Ectodermal cell (in vitro differentiated cells): ENCODE results near the gene CLMN.
"Not testable (repeated sequence)": the region's sequence is repeated elsewhere in the genome, so short reads cannot be mapped to it uniquely, and the experiment has no call there.

Source experiments
- H3K27ac ChIP-seq: 2 replicates; pipeline ENCODE4 v1.7.0; 2013; ENCODE audit warnings: mild to moderate bottlenecking, low read depth, low read length; ENCODE audit not compliant: insufficient read depth, poor library complexity, severe bottlenecking
- H3K27me3 ChIP-seq: 2 replicates; pipeline ENCODE4 v1.7.0; 2013; ENCODE audit warnings: mild to moderate bottlenecking, low read length; ENCODE audit not compliant: insufficient read depth, control insufficient read depth, poor library complexity, severe bottlenecking
- H3K36me3 ChIP-seq: one replicate; pipeline ENCODE4 v1.7.0; 2013; ENCODE audit warnings: low read length; ENCODE audit not compliant: control insufficient read depth, insufficient read depth
- H3K4me1 ChIP-seq: one replicate; pipeline ENCODE4 v1.7.0; 2013; ENCODE audit warnings: low read length; ENCODE audit not compliant: control insufficient read depth, insufficient read depth
- H3K4me3 ChIP-seq: 2 replicates; pipeline ENCODE4 v1.7.0; 2013; ENCODE audit warnings: low read depth, low read length, control low read depth; ENCODE audit not compliant: insufficient read depth
- H3K9me3 ChIP-seq: 2 replicates; pipeline ENCODE4 v1.7.0; 2013; ENCODE audit warnings: mild to moderate bottlenecking, low read length, moderate library complexity; ENCODE audit not compliant: control insufficient read depth
- WGBS, 2 experiments: methylation state at CpG; one replicate each; pipeline ENCODE4 v1.1.7; 2013; ENCODE audit warnings: missing lambda C conversion rate in 2 of 2; 5-methylcytosine and 5-hydroxymethylcytosine counted together

Gene CLMN

DNA sequence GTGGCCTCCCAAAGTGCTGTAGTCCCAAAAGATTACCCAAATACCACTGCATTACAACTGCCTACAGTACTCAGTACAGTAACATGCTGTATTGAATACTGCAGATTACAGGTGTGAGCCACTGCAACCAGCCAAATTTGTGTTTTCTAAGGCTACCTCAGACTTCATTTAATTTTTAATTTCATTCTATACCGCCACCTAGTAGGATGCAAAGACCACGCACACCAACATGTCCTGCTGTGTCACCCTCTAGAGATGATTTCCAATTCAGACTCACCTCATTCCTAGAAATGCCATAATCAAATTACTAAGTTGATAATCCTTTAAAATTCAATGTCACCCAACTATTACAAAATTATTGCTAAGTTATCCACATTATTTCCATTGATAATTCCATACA lies 177.5 kb downstream of the CLMN start:
- H3K27me3 ChIP-seq: no peaks in the 10 kb centered on the region
- H3K27ac ChIP-seq: no peak overlapping the region
- peaks cover 3% of the 10 kb centered on the region for H3K9me3 ChIP-seq
- peaks cover 6% of the 10 kb centered on the region for H3K4me1 ChIP-seq
- H3K36me3 ChIP-seq: no peaks in the 10 kb centered on the region
- H3K4me3 ChIP-seq: no peak overlapping the region
- WGBS, 2 experiments: 94 to 97% methylated on average over 2 of the region's 2 CpGs

DNA sequence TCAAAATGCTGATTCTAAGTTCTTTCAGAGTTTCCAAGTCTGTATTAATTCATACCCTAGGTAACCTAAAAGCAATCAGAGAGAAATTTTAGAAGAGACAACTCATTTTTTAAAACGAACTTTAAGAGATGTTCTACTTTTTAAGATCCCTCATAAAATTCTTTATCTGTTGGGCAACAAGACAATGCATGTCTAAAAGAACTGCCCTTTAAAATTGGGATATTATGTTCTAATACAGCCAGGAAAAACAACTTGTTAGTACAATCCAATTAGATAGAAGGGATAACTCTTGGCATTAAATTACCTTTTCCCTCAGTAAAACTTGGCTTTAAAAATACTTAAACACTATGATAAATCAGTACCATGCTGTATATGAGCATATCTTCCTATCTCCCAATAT lies 178.0 kb downstream of the CLMN start:
- Histone ChIP-seq H3K4me3 (no peak overlapping the region), H3K27me3 (no peaks in the 10 kb centered on the region), H3K9me3 (peaks cover 3% of the 10 kb centered on the region), H3K36me3 (no peaks in the 10 kb centered on the region), H3K4me1 (peaks cover 9% of the 10 kb centered on the region), H3K27ac (no peak overlapping the region)
- 65 to 71% methylated on average over 1 of the region's 1 CpG for WGBS, 2 experiments

DNA sequence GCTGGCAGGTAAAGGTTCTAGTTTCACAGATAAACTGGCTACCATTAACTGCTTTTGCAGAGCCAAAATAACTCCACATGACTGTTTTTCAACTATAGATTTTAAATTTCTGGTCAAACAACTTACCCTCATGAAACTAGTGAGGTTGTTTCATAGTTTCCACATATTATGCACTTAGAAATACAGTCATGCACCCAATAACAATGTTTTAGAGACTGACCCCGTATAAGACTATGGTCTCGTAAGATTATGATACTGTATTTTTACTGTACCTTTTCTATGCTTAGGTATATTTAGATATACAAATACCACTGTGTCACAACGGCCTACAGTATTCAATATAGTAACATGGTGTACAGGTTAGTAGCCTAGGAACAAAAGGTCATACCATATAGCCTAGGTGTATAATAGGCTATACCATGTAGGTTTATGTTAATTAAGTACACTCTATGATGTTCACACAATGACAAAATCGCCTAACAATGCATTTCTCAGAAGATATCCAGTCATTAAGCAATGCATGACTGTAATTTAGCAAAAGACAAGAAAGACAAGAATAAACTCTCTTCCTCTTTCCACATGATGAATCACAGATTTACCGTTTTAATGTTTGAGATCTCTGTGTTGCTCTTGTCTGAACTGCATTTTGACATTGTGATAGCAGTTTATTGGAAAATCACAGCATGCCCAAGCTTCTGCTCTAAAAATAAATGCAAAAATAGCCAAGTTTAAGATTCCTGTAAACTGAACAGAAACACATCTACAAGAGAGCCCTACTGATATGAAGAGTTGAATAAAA lies 179.4 kb downstream of the CLMN start:
- no peak overlapping the region for H3K27ac ChIP-seq
- peaks cover 3% of the 10 kb centered on the region for H3K9me3 ChIP-seq
- 88 to 92% methylated on average over 2 of the region's 5 CpGs for WGBS, 2 experiments
- no peaks in the 10 kb centered on the region for H3K36me3 ChIP-seq
- H3K4me1 ChIP-seq: peaks cover 13% of the 10 kb centered on the region
- H3K27me3 ChIP-seq: no peaks in the 10 kb centered on the region
- no peak overlapping the region for H3K4me3 ChIP-seq

DNA sequence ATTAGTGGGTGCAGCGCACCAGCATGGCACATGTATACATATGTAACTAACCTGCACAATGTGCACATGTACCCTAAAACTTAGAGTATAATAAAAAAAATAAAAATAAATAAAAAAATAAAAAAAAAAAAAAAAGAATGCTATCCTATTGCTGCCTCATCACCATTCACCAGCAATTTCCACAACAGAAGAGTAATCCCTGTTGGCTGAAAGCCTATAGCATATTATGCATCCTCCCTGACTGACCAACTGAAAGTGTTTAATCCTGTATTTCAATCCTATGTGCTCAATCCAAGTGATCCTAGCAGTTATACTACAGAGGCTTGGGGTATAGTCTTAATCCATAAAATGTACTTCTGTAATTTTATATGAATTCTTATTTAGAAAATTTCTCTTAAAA lies 180.8 kb downstream of the CLMN start:
- Histone ChIP-seq H3K27me3 (no peaks in the 10 kb centered on the region), H3K36me3 (no peaks in the 10 kb centered on the region), H3K27ac (no peak overlapping the region), H3K4me3 (no peak overlapping the region), H3K4me1 (peaks cover 24% of the 10 kb centered on the region), H3K9me3 (no peaks in the 10 kb centered on the region)
- WGBS, 2 experiments: no CpG with 5 or more reads among the region's 1 CpG

DNA sequence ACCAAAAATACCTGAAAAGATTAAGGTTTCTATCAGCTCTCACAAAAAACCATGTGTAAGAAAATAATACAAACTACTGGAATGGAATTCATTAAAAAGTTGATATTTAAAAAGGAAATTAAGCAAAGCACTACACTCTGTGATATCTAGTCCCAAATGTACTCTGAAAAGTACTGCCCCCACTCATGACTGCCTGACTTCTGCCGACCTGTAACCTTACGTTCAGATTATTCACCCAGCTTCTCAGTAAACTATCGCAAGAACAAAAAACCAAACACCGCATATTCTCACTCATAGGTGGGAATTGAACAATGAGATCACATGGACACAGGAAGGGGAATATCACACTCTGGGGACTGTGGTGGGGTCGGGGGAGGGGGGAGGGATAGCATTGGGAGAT lies 181.3 kb downstream of the CLMN start:
- not testable (repeated sequence) for H3K27ac ChIP-seq, H3K27me3 ChIP-seq, H3K4me3 ChIP-seq, H3K9me3 ChIP-seq, H3K36me3 ChIP-seq
- peaks cover 26% of the 10 kb centered on the region for H3K4me1 ChIP-seq
- WGBS, 2 experiments: 83 to 91% methylated on average over 2 to 3 of the region's 5 CpGs

DNA sequence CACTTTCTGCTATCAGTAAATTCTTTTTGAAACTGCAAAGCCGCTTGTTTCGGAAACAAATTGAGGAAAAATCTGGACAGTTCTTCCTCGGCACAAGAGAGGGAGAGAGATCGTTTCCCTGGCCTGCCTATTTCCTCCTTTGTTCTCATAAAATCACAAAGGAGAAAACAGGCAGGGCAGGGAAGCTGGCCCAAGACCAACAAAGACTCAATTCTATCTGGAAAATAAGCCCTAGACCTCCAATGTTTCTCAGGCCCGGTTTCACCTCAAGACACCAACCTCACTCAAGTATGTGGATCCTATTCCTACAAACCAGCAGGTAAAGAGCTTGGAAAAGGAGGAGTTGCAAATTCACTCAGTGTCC lies 181.9 kb downstream of the CLMN start:
- Histone ChIP-seq H3K4me3 (no peak overlapping the region), H3K27ac (peak overlapping the region; percentile 81)
- 52 to 64% methylated on average over 5 of the region's 5 CpGs for WGBS, 2 experiments

DNA sequence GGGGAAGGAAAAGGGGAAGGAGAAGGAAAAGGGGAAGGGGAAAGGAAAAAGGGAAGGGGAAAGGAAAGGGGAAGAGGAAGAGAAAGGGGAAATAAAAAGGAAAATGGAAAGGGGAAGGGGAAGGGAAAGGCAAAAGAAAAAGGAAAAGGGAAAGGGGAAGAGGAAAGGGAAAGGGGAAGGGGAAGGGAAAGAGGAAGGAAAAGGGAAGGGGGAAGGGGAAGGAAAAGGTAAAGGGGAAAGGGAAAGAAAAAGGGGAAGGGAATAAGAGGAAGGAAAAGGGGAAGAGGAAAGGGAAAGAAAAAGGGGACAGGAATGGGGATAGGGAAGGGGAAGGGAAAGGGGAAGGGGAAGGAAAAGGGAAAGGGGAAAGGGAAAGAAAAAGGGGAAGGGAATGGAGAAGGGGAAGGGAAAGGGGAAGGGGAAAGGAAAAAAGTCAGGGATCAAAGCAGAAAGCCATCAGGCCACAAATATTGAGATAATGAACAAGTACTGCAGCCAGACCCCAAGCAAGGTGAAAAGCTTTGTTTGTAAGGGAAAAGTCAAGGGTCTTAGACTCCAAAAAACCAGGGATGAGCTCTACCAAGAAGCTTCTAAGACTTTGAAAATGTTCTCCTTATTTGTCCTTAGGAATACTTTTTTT lies 182.4 kb downstream of the CLMN start:
- no peaks in the 10 kb centered on the region for H3K36me3 ChIP-seq
- H3K4me1 ChIP-seq: peaks cover 37% of the 10 kb centered on the region
- no peaks in the 10 kb centered on the region for H3K27me3 ChIP-seq
- H3K27ac ChIP-seq: peak overlapping the region; percentile 81
- no peak overlapping the region for H3K4me3 ChIP-seq
- H3K9me3 ChIP-seq: no peaks in the 10 kb centered on the region

More for the DNA sequence above, 181.9 kb downstream of the CLMN start:
- no peaks in the 10 kb centered on the region for H3K27me3 ChIP-seq
- no peaks in the 10 kb centered on the region for H3K36me3 ChIP-seq
- peaks cover 33% of the 10 kb centered on the region for H3K4me1 ChIP-seq
- H3K9me3 ChIP-seq: no peaks in the 10 kb centered on the region

DNA sequence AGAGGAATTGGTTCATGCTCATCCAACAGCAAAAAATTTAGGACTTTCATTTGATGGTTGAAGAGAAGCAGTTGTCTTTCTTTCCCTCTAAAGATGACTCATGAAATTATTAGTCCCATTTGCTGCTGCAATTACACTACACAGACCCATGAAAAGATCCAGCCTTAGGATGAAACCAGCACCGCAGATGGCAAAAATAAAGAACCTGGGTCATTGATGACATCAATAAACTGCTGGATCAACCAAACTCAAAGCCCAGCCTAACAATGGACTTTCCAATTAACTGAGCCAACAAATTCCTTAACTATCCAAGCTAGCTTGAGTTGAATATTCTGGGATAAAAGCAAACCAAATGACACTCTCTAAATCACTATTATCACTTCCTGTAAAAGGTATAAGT lies 183.1 kb downstream of the CLMN start:
- no peaks in the 10 kb centered on the region for H3K9me3 ChIP-seq
- H3K36me3 ChIP-seq: no peaks in the 10 kb centered on the region
- WGBS, 2 experiments: 89 to 94% methylated on average over 1 of the region's 1 CpG
- H3K4me1 ChIP-seq: peaks cover 37% of the 10 kb centered on the region
- H3K4me3 ChIP-seq: no peak overlapping the region
- H3K27me3 ChIP-seq: no peaks in the 10 kb centered on the region
- no peak overlapping the region for H3K27ac ChIP-seq

DNA sequence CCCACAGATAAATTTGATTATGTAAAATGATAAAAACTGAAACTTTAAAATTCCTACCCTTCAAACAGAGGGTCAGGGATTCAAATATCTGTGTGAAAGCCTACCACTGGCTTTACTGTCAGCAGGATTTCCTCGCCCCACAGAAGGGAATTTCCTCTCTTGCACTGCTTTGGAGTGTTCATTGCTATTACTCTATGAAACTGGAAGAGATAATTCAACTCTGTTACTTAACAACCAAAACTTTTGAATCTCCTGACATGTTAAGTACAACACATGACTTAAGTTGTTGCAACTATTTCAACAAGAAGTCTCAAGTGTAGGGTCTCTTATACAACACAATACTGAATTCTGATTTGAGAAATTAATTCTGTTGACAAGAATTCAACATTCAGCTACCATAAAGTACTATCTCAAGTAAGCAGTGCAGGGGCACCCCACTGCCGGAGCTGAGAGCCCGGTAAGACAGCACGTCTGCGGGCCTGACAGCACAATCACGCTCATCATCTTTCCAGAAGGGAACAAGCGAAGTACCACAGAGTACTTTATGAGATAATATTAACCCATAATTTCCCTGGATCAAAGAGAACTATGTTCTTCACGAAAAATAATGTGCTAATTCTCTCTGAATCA lies 185.3 kb downstream of the CLMN start:
- peaks cover 37% of the 10 kb centered on the region for H3K4me1 ChIP-seq
- H3K27me3 ChIP-seq: no peaks in the 10 kb centered on the region
- no peaks in the 10 kb centered on the region for H3K9me3 ChIP-seq
- H3K27ac ChIP-seq: no peak overlapping the region
- H3K4me3 ChIP-seq: no peak overlapping the region
- no peaks in the 10 kb centered on the region for H3K36me3 ChIP-seq
- 84 to 93% methylated on average over 8 of the region's 8 CpGs for WGBS, 2 experiments

DNA sequence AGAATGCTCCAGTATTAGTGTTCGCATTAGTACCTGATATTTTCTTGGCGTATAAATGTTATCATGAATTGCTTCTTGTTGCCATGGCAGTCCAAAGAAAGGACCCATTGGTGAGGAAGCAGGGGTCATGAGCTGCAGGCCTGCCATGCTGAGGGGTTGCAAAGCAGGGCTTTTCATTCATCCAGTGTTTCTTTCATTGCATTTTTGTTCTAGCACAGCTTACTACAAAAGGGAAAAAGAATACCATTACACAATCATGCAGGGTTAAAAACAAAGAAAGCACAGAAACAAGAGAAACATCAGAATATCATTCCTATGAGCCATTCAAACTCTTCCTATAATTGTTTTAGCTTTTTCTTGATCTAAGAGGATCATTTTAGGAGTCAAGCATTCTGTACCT lies 186.4 kb downstream of the CLMN start:
- Histone ChIP-seq H3K4me3 (no peak overlapping the region), H3K27me3 (no peaks in the 10 kb centered on the region), H3K27ac (peak overlapping the region; percentile 79), H3K36me3 (no peaks in the 10 kb centered on the region), H3K4me1 (peaks cover 32% of the 10 kb centered on the region), H3K9me3 (no peaks in the 10 kb centered on the region)
- WGBS, 2 experiments: 49 to 66% methylated on average over 2 of the region's 2 CpGs
